Ascending aorta (tissue), 2 donors: Measurements from ENCODE around the gene ARHGAP35. TPM values are rescaled to one million over a fixed set of nuclear protein-coding genes. Genes with fewer than 3 reads are reported as not detected.
"Not testable (repeated sequence)": the region's sequence is repeated elsewhere in the genome, so short reads cannot be mapped to it uniquely, and the experiment has no call there.

Source experiments
- DNase-seq, 2 donors: peaks; one replicate each; pipeline ENCODE4 v3.0.0-alpha.2; 2019; ENCODE audit warnings: low spot score in 2 of 2
- H3K27ac ChIP-seq, 2 donors: fragments of 200-600 bp; sonication (generic); one replicate each; pipeline ENCODE4 v1.5.1; 2016 to 2017; ENCODE audit warnings: mild to moderate bottlenecking in 1 of 2
- H3K27me3 ChIP-seq: fragments of 200-600 bp; sonication (generic); one replicate; pipeline ENCODE4 v1.5.1; 2017
- H3K36me3 ChIP-seq, 2 donors: fragments of 200-600 bp; sonication (generic); one replicate each; pipeline ENCODE4 v1.5.1; 2016
- H3K4me1 ChIP-seq, 2 donors: fragments of 200-600 bp; sonication (generic); one replicate each; pipeline ENCODE4 v1.5.1; 2016 to 2017; ENCODE audit warnings: mild to moderate bottlenecking in 1 of 2
- H3K4me3 ChIP-seq, 2 donors: fragments of 200-600 bp; sonication (generic); one replicate each; pipeline ENCODE4 v1.5.1; 2016 to 2017; ENCODE audit warnings: mild to moderate bottlenecking in 1 of 2
- H3K9me3 ChIP-seq, 2 donors: fragments of 200-600 bp; sonication (generic); one replicate each; pipeline ENCODE4 v1.5.1; 2016
- CTCF ChIP-seq, 3 experiments: fragments of 200-600 bp in 2 of 3; fragments of 450-650 bp in 1 of 3; sonication (generic) in 2 of 3; IDR thresholded peaks; one replicate each; pipeline ENCODE4 v1.5.1; 2016 to 2019; ENCODE audit warnings: antibody characterized with exemption in 3 of 3, mild to moderate bottlenecking in 1 of 3, moderate library complexity in 1 of 3
- intact Hi-C: fragments of 100-400 bp; cut with DNase I; formaldehyde crosslinking; loops from one replicate; pipeline ENCODE4 v1.15.1; 2023
- total RNA-seq: library from RNA; depleted of rRNA; stranded (reverse); fragments of >200 nt; gene quantifications from one replicate; pipeline ENCODE4 v1.1.0, GENCODE V29; 2016

ARHGAP35 gene
- total RNA-seq, 1 donor from 2014 or later = 23.7 TPM

- no peak overlapping the region for H3K27ac ChIP-seq
- H3K9me3 ChIP-seq = no peaks in the 10 kb centered on the region
- no peaks in the 10 kb centered on the region for H3K27me3 ChIP-seq
- no peak for TF ChIP-seq CTCF (IDR thresholded peaks at IDR 0.05)
- no peak overlapping the region for H3K4me3 ChIP-seq
- intact Hi-C loops = no loop called here
- H3K36me3 ChIP-seq = peaks cover 17 to 31% of the 10 kb centered on the region in 2 donors
- peaks cover 5 to 16% of the 10 kb centered on the region in 2 donors for H3K4me1 ChIP-seq
- no peak for DNase-seq
These were observed 13.3 kb upstream of the ARHGAP35 start for GRCh38 chr19:46847528-46847927.

- Histone ChIP-seq H3K4me1 (peaks cover 5 to 16% of the 10 kb centered on the region in 2 donors), H3K27me3 (no peaks in the 10 kb centered on the region), H3K4me3 (no peak overlapping the region), H3K27ac (peak overlapping the region in 1 of 2 donors; percentile 85), H3K9me3 (no peaks in the 10 kb centered on the region), H3K36me3 (peaks cover 12 to 23% of the 10 kb centered on the region in 2 donors)
- TF ChIP-seq CTCF (IDR thresholded peaks at IDR 0.05) = no peak
- intact Hi-C loops = no loop called here
- DNase-seq = no peak
These were observed 12.4 kb upstream of the ARHGAP35 start for GRCh38 chr19:46848389-46848788.

- DNase-seq = no peak
- H3K27ac ChIP-seq = peak overlapping the region; percentile 85 to 89
- intact Hi-C loops = loop anchor here (2.0 to 5.0 kb wide), 3 partner anchors 199 to 393 kb away; partner anchors contain the start of genes CALM3 and TMEM160
These were observed 11.2 kb upstream of the ARHGAP35 start for GRCh38 chr19:46849610-46850009.

GRCh38 chr19:46850228-46851203 lies 10.3 kb upstream of the ARHGAP35 start, which contains the start of gene AP2S1:
Gene AP2S1, minus strand, starts transcription at chr19:46850846. Its CDS starts 80 bp downstream, at chr19:46850766.
- Histone ChIP-seq H3K4me1 (peaks cover 5 to 16% of the 10 kb centered on the region in 2 donors), H3K27ac (peak within 1 kb of the TSS; percentile 85 to 89), H3K9me3 (no peaks in the 10 kb centered on the region), H3K36me3 (peaks cover 0 to 5% of the 10 kb centered on the region in 2 donors), H3K4me3 (peak within 1 kb of the TSS; percentile 81 to 93), H3K27me3 (no peaks in the 10 kb centered on the region)
- no peak for TF ChIP-seq CTCF (IDR thresholded peaks at IDR 0.05)
- intact Hi-C loops = loop anchor here (2.0 to 5.0 kb wide), 3 partner anchors 198 to 392 kb away; partner anchors contain the start of genes CALM3 and TMEM160
- peak; percentile 94 to 99 for DNase-seq

More at GRCh38 chr19:46849610-46850009, 11.2 kb upstream of the ARHGAP35 start:
- Histone ChIP-seq H3K9me3 (no peaks in the 10 kb centered on the region), H3K4me1 (peaks cover 5 to 16% of the 10 kb centered on the region in 2 donors), H3K27me3 (no peaks in the 10 kb centered on the region), H3K4me3 (peak overlapping the region; percentile 81 to 93), H3K36me3 (peaks cover 2 to 11% of the 10 kb centered on the region in 2 donors)
- TF ChIP-seq CTCF (IDR thresholded peaks at IDR 0.05) = no peak

- TF ChIP-seq CTCF (IDR thresholded peaks at IDR 0.05) = no peak
- intact Hi-C loops = loop anchor here (5.0 kb wide), 1 partner anchor 389 kb away; no protein-coding TSS in a partner anchor
- H3K9me3 ChIP-seq = no peaks in the 10 kb centered on the region
These were observed 8.0 kb upstream of the ARHGAP35 start for GRCh38 chr19:46852830-46853229.

GRCh38 chr19:46854698-46855097 lies 6.1 kb upstream of the ARHGAP35 start:
- intact Hi-C loops = loop anchor here (5.0 kb wide), 1 partner anchor 388 kb away; no protein-coding TSS in a partner anchor
- not testable (repeated sequence) for H3K9me3 ChIP-seq, H3K36me3 ChIP-seq, H3K4me3 ChIP-seq, DNase-seq, H3K27ac ChIP-seq, H3K27me3 ChIP-seq
- H3K4me1 ChIP-seq = peaks cover under 1 to 16% of the 10 kb centered on the region in 2 donors

More at GRCh38 chr19:46852830-46853229, 8.0 kb upstream of the ARHGAP35 start:
- no peak for DNase-seq
- no peak overlapping the region for H3K27ac ChIP-seq
- peaks cover 5 to 22% of the 10 kb centered on the region in 2 donors for H3K4me1 ChIP-seq
- H3K4me3 ChIP-seq = no peak overlapping the region
- no peaks in the 10 kb centered on the region for H3K27me3 ChIP-seq
- H3K36me3 ChIP-seq = peaks cover 0 to under 1% of the 10 kb centered on the region in 2 donors
